Ascending aorta (tissue), 2 donors: Measurements from ENCODE around the gene GC. TPM values are rescaled to one million over a fixed set of nuclear protein-coding genes. Genes with fewer than 3 reads are reported as not detected.

Source experiments
- DNase-seq, 2 donors: peaks; one replicate each; pipeline ENCODE4 v3.0.0-alpha.2; 2019; ENCODE audit warnings: low spot score in 2 of 2
- H3K27ac ChIP-seq, 2 donors: fragments of 200-600 bp; sonication (generic); one replicate each; pipeline ENCODE4 v1.5.1; 2016 to 2017; ENCODE audit warnings: mild to moderate bottlenecking in 1 of 2
- H3K27me3 ChIP-seq: fragments of 200-600 bp; sonication (generic); one replicate; pipeline ENCODE4 v1.5.1; 2017
- H3K36me3 ChIP-seq, 2 donors: fragments of 200-600 bp; sonication (generic); one replicate each; pipeline ENCODE4 v1.5.1; 2016
- H3K4me1 ChIP-seq, 2 donors: fragments of 200-600 bp; sonication (generic); one replicate each; pipeline ENCODE4 v1.5.1; 2016 to 2017; ENCODE audit warnings: mild to moderate bottlenecking in 1 of 2
- H3K4me3 ChIP-seq, 2 donors: fragments of 200-600 bp; sonication (generic); one replicate each; pipeline ENCODE4 v1.5.1; 2016 to 2017; ENCODE audit warnings: mild to moderate bottlenecking in 1 of 2
- H3K9me3 ChIP-seq, 2 donors: fragments of 200-600 bp; sonication (generic); one replicate each; pipeline ENCODE4 v1.5.1; 2016
- intact Hi-C: fragments of 100-400 bp; cut with DNase I; formaldehyde crosslinking; loops from one replicate; pipeline ENCODE4 v1.15.1; 2023
- total RNA-seq: library from RNA; depleted of rRNA; stranded (reverse); fragments of >200 nt; gene quantifications from one replicate; pipeline ENCODE4 v1.1.0, GENCODE V29; 2016
- TF ChIP-seq, protein P1 (sequence below), 3 experiments: fragments of 200-600 bp in 2 of 3; fragments of 450-650 bp in 1 of 3; sonication (generic) in 2 of 3; IDR thresholded peaks; one replicate each; pipeline ENCODE4 v1.5.1; 2016 to 2019; ENCODE audit warnings: antibody characterized with exemption in 3 of 3, mild to moderate bottlenecking in 1 of 3, moderate library complexity in 1 of 3

The GC gene
- total RNA-seq, 1 donor from 2014 or later = 30.0 TPM

DNA sequence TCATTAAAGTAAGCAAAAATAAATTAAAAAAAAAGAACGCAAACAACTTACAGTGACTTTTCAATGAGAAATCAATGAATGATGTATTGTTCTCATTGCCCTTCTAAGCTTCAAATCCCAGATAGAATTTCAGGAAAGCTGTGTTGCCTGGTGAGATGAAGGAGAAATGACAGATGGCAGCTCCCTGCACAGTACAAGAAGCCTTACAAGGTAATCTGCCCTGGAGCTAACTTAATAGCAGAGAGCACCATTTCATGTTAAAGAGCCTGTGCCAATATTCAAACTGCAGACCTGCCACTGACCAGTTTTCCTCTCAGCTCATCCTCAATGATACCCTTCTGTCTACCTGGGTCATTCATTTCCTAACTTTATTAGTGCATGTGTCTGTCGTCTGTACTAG lies 54.0 kb downstream of the GC start:
- H3K27ac ChIP-seq = no peak overlapping the region
- no peaks in the 10 kb centered on the region for H3K9me3 ChIP-seq
- no peaks in the 10 kb centered on the region for H3K36me3 ChIP-seq
- no peak overlapping the region for H3K4me3 ChIP-seq
- H3K27me3 ChIP-seq = no peaks in the 10 kb centered on the region
- DNase-seq = no peak
- no peaks in the 10 kb centered on the region for H3K4me1 ChIP-seq
- intact Hi-C loops = no loop called here
- TF ChIP-seq, protein P1, sequence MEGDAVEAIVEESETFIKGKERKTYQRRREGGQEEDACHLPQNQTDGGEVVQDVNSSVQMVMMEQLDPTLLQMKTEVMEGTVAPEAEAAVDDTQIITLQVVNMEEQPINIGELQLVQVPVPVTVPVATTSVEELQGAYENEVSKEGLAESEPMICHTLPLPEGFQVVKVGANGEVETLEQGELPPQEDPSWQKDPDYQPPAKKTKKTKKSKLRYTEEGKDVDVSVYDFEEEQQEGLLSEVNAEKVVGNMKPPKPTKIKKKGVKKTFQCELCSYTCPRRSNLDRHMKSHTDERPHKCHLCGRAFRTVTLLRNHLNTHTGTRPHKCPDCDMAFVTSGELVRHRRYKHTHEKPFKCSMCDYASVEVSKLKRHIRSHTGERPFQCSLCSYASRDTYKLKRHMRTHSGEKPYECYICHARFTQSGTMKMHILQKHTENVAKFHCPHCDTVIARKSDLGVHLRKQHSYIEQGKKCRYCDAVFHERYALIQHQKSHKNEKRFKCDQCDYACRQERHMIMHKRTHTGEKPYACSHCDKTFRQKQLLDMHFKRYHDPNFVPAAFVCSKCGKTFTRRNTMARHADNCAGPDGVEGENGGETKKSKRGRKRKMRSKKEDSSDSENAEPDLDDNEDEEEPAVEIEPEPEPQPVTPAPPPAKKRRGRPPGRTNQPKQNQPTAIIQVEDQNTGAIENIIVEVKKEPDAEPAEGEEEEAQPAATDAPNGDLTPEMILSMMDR (IDR thresholded peaks at IDR 0.05) = no peak

DNA sequence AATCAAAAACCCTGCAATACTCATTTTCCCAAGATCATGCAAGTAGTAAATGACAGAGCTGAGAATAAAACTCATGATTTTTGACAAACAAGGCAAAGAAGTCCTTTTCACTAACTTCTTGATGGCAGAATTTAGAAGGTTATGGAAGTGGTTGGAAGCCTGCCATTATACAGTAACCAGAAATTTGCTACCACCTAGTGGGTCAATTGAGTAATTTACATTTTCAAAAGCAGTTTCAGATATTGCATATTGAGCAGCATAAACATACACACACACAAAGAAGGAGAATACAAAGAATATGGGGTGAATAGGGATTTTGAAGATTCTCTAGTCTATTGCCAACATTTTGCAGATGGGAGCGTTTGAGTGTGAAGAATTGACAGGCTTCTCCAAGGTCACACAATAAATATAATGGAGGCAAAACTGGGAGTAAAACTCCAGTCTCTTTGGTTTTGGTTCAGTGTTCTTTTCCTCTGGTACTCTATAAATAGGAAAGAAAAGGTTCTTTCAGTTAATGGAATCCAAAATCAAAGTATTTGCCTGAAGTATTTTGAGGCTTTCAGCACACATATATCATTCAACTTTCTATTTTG lies 70.2 kb downstream of the GC start:
- DNase-seq = no peak
- no peak overlapping the region for H3K27ac ChIP-seq
- no peaks in the 10 kb centered on the region for H3K9me3 ChIP-seq
- TF ChIP-seq, protein P1 (IDR thresholded peaks at IDR 0.05) = peak; percentile 41 to 64 (median 49)
- intact Hi-C loops = loop anchor here (2.0 to 10.0 kb wide), 3 partner anchors 483 to 1109 kb away; no protein-coding TSS in a partner anchor
- H3K4me1 ChIP-seq = no peaks in the 10 kb centered on the region
- H3K4me3 ChIP-seq = no peak overlapping the region
- no peaks in the 10 kb centered on the region for H3K27me3 ChIP-seq
- no peaks in the 10 kb centered on the region for H3K36me3 ChIP-seq

DNA sequence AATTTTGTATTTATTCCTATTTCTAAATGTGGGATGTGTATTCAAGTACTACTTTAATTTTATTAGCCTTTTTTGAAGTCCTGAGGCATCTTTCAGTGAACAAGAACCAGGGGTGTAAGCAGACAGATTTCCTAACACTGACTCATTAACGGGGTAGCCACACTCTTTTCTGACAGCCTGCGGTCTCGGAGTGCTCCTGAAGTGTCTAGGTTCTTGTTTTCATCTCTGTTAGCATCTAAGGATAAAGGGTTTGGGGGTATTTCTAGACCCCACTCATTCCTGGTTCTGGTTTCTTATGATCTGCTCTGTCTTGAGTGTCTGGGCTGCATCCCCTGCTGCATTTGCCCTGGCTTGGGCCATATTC lies 71.9 kb downstream of the GC start:
- DNase-seq = no peak
- intact Hi-C loops = loop anchor here (2.0 to 10.0 kb wide), 3 partner anchors 481 to 1107 kb away; no protein-coding TSS in a partner anchor
- H3K27ac ChIP-seq = no peak overlapping the region

DNA sequence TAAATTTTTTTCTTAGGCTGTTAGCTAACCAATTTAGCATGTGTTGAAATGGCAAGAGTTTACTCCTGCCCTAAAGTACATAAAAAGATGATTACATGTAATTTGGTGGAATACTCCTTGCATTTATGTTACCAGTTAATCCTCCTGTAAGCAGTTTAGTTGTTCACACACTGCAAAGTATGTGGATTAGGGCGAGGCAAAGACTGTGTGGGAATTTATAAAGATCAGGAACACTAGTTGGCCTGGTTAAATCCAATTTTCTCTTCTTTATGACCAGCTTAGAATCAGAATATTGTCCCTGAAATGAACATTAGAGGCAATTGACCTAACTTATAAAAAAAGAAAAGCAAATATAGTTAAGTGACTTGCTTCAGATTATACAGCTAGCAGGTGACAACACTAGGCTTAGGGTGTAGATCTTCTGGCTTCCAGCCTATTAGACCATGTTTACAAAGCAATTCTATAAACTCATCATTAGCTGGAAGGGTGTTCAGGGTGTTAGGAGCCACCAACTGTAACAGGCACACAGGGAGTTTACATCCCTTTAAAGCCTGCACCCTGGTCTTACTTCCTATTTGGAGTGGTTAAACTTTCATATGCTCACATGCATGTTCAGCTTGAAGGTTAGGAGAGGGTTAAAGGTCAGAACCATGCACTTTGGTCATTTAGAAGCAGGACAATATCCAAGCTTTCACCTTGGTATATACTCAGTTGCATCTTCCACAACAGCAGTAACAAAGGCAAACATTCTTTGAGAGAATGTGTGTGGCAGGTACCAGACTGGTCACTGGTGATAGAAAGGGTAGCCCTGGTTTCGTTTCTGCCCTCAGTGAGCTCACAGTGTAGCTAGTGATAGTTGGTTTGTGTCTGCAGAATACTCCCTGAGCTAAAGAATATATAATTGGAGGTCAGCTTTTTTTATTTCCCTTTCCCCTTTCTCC lies 72.6 kb downstream of the GC start:
- Histone ChIP-seq H3K4me3 (no peak overlapping the region), H3K4me1 (no peaks in the 10 kb centered on the region), H3K9me3 (no peaks in the 10 kb centered on the region), H3K27ac (no peak overlapping the region), H3K36me3 (no peaks in the 10 kb centered on the region), H3K27me3 (no peaks in the 10 kb centered on the region)
- no peak for DNase-seq
- TF ChIP-seq, protein P1 (IDR thresholded peaks at IDR 0.05) = no peak
- intact Hi-C loops = loop anchor here (5.0 to 10.0 kb wide), 2 partner anchors 524 to 1107 kb away; no protein-coding TSS in a partner anchor

More for the DNA sequence above, 71.9 kb downstream of the GC start:
- Histone ChIP-seq H3K36me3 (no peaks in the 10 kb centered on the region), H3K27me3 (no peaks in the 10 kb centered on the region), H3K9me3 (no peaks in the 10 kb centered on the region), H3K4me3 (no peak overlapping the region), H3K4me1 (no peaks in the 10 kb centered on the region)
- TF ChIP-seq, protein P1 (IDR thresholded peaks at IDR 0.05) = no peak

DNA sequence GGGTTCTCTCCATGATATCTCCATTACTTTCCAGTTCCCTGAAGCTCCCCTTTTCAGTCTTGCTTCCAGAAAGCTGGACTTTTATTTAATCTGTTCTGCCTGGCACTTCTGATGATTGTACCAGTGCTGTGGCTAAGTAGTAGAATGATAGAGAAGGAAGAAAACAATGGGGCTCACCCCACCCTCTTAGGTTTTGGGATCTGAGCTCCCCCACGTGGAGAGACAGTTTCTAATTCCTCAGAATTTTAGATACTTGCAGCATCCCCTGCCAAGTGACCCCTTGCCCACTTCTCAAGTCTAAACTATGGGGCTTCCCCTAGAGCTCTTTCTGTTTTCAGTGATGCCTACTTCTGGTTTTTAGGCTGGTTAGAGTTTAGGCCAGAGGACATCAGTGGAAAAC lies 73.9 kb downstream of the GC start:
- H3K9me3 ChIP-seq = no peaks in the 10 kb centered on the region
- DNase-seq = no peak
- H3K27ac ChIP-seq = no peak overlapping the region
- H3K4me3 ChIP-seq = no peak overlapping the region
- TF ChIP-seq, protein P1 (IDR thresholded peaks at IDR 0.05) = no peak
- intact Hi-C loops = loop anchor here (5.0 to 10.0 kb wide), 2 partner anchors 523 to 1105 kb away; no protein-coding TSS in a partner anchor
- no peaks in the 10 kb centered on the region for H3K36me3 ChIP-seq
- H3K4me1 ChIP-seq = no peaks in the 10 kb centered on the region
- no peaks in the 10 kb centered on the region for H3K27me3 ChIP-seq
